GM21825 (cell line): ENCODE measurements around the gene RPL39.
"Not testable (repeated sequence)": the region's sequence is repeated elsewhere in the genome, so short reads cannot be mapped to it uniquely, and the experiment has no call there.

Experiments
- ATAC-seq: cut with Tn5 transposase; IDR thresholded peaks from one replicate; pipeline ENCODE4 v1.9.1; 2021; ENCODE audit warnings: mild to moderate bottlenecking, moderate library complexity; ENCODE audit not compliant: unreplicated experiment

The RPL39 gene

DNA sequence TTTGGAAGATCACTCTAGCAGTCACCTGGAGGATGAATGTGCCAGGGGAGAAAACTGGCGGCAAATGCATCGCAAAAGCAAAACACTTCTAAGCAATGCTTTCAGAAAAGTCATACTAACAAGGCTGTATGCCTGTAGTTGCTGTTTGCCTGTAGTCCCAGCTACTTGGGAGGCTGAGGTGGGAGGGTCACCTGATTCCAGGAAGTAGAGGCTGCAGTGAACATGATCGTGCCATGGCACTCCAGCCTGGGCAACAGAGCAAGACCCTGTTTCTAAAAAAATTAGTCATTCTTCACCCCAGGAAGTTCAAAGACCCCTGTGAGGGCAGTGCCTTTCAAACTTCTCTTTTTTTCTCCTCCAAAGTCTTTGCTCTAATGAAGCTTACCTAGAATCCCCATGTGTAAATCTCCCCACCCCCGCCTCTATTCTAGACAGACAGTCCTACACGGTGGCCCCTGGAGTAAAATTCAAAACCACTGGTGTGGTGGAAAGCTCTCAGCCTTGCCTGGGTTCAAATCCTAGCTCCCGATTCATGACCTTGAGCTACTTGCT is 27.5 kb downstream of the RPL39 start:
- ATAC-seq = no peak

DNA sequence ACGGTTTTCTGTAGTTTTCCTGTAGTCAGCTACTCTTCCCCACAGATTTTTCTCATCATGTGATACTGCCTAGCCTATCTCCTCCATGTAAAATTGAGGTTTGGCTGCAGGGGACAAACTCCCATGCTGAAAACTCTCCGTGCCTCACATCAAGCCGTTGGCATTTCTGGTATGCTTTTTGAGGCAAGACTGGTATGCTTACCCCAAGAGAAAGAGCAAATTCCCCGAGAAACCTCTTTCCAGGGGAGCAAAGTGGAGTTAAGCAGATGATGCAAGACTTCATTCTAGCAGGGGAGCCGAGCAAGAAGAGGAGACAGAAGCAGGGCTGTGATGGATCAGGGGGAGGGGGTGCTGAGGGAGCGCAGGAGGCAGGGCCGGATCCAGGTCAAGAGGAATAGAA is 28.2 kb downstream of the RPL39 start:
- ATAC-seq = no peak

DNA sequence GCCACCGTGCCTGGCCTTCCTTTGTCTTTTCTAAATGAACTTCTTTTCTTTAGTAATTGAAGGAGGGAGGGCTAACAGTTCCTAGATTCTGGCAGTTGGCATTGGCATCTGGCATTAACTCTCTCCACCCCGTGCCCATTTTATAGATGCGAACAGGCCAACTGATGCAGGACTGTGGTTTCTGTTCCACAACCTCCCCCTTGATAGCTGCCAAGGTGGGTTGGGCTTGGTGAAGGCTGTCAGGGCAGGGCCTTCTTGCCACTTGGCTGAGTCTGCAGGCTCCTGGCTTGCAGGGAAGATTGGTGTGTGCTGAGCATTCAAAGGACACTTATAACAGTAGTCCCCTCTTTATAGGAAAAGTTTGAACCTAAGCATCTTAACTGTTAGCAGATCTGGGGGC is 28.7 kb downstream of the RPL39 start:
- ATAC-seq = no peak

DNA sequence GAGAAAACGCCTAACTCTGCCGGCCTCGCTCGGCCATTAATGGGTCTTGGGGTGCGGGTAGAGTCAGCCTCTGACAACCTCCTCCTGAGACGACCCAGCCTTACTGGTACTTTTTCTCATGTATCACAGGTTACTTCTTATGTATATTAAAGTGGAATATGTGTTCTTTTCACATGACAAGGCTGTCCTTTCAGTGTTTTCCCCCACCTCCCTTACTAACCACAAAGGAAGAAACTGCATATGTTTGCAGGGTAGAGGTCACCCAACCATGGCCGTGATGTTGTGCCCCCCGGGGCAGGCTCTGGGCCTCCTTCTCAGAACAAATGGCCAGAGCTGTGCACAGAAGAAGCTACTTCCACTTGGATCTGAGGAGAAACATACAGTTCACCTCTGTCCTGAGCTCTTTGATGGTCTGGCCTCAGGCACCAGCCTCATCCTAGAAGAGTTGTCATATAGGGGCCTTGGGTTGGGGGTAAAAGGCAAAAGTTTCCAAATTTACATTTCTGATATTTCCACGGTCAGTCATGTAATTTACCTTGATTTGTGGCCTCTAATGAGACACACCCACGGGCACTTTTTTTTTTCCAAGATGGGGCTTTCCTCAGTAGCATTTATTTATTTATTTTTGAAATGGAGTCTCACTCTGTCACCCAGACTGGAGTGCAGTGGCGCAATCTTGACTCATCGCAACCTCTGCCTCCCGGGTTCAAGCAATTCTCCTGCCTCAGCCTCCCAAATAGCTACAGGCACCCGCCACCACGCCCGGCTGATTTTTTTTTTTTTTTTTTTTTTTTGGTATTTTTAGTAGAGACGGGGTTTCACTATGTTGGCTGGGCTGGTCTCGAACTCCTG is 31.2 kb downstream of the RPL39 start:
- no peak for ATAC-seq

DNA sequence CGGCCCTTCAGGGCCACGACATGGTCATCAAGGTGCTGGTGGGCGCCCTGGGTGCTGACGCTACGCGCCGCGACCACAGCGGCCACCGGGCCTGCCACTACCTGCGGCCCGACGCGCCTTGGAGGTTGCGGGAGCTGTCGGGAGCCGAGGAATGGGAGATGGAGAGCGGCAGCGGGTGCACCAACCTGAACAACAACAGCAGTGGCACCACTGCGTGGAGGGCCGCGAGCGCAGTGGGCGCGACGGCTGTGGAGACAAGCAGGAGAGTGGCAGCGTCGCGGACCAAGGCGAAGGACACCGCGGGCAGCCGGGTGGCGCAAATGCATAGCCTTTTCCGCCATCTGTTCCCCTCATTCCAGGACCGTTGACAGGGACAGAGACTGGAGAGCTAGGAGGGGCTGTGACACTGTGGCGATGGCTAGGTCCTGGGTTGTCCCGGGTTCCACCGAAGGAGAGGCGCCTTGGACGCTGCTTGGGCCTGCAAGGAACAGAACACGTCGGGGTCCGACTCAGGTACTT is 32.1 kb downstream of the RPL39 start:
- ATAC-seq = no peak

DNA sequence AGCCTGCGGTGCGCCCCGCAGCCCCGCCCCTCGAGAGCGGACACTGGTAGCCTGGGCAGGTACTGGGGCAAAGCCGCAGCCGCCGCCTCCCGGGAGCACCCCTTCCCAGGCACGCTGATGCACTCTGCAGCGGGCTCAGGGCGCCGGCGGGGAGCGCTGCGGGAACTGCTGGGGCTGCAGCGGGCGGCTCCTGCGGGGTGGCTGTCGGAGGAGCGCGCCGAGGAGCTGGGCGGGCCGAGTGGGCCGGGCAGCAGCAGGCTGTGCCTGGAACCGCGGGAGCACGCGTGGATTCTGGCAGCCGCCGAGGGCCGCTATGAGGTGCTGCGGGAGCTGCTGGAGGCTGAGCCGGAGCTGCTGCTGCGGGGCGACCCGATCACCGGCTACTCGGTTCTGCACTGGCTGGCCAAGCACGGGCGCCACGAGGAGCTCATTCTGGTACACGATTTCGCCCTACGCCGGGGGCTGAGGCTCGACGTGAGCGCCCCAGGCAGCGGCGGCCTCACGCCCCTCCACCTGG is 32.6 kb downstream of the RPL39 start:
- ATAC-seq = no peak

DNA sequence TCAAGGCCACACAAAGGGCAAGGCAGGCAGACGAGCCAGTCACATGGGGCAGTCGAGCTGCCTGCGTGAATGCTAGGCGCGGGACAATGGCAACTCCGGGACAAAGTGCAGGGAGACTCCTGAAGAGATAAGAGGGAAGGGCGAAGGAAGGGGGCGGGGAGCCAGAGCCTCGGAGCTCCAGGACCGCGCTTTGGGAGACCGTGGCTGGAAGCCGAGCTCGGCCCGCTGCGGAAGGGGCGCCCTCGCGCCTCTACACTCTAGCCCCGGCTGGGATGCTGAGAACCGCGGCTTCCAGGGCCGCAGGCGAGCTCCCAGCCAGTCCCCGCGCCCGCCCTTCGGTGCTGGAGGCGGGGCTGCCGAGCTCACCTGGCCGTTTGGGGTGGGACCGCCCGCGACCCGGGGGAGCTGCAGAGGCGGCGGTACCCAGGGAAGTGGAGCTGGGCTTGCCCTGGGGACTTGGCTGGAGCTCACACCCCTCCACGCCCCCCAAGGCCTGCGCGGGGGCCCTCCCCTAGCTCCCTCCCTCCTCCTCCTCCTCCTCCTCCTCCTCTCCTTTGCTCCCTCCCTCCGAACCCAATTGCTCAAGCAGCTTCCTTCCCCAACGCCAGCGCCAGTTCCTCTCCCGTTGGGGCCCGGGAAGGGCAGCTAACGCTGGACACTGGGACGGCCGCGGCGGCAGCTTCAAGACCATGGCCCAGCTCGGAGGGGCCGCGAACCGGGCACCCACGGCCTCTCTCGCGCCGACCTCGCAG is 33.3 kb downstream of the RPL39 start, which contains the start of gene SOWAHD:
SOWAHD (plus strand) TSS at position 610 of the 752 bp plus-strand sequence; CDS start at position 690, 80 bp downstream.
- no peak for ATAC-seq

DNA sequence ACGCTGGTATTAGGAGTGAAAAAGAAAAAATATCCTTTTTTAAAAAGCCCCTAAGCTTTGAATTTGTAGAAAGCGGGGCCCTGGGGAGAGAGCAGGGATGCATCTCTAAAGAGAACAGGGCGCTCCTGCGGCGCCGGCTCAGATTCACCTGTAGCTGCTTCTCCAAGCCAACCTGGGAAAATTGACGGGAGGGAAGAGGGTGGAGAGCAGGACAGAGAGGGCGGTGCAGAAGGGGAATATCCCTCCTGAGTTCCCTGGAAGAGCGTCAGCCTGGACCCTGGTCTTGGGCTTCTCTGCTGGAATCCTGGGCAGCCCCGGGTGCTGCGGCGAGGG is 33.8 kb downstream of the RPL39 start:
- ATAC-seq = no peak

DNA sequence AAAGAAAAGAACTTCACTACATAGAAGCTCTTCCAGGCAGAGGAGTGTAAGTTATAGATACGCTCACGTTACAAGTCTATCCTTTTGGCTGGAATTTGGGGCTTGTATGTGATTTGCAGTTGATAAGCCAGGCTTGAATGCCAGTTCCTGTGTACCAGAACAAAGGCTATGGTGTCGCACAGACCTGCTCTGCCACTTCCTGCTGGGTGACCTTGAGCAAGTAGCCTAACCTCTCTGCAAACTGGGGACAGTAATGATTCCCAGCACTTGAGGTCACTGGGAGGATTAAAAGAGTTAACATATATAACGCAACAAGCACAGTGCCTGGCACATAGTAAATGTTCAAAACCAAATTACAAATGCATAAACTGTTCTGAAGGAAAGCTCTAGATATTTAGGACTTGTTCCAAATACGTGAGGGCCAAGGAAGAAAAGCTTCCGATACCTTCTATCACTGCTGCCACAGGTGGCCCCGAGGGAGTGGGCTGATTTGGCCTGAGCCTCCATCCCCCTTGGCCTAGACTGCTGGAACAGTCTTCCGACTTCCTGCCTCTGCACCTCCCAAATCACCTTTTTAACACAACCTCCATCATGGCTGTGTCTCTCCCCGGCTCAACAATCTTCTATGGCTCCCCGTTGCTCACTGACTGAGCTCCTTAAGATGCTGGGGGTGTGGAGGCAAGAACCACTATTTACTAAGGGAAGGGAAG is 34.3 kb downstream of the RPL39 start:
- ATAC-seq = no peak

DNA sequence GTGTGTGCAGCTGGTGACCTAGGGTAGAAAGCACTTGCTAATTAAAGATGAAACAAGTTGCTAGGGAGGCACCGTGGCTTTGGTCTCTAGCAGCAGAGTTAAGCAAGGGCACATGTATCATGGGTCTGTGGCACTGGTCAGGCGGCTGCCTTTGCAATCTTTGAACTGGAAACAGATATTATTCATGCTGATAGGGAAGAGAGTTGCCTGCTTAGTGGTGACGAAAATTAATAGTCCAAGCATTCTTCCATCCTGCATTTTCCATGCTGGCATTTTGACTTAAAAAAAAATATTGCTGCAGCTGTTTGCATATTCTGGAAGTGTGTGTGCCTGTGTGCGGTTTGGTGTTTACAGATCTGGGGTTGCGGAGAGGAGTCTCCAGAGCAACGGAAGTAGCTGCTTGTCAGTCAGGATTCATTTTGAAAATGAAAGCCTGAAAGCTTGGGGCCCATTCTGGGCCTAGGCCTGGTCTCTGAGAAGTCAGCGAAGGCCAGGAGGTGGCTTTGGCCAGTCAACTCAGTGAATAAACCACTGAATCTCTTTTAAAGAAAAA is 35.4 kb downstream of the RPL39 start:
- ATAC-seq = peak; percentile 74

DNA sequence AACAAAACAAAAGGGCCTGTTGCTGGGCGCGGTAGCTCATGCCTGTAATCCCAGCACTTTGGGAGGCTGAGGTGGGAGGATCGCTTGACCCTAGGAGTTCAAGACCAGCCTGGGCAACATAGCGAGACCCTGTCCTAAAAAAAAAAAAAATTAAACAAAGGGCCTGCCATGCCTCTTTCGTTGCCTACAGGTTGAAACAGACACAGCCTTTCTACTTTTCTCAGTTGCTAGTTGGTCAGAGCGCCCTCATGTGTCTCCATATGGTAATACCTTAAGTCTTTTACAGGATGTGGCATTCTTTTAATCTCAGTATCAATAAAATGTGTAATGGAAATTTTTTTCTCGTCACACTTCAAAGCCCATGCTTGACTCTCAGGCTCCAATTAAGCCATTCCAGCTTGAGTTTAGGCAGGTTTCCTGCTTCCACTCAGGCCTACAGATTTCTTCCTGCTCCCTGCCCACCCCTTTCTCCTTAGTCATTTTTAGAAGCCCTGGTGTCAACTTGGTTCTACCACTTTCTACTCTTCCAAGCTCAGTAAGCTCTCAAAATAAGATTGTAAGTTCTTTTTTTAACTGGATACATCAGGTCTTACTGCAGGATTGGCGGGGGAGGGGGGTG is 37.7 kb downstream of the RPL39 start:
- no peak for ATAC-seq

DNA sequence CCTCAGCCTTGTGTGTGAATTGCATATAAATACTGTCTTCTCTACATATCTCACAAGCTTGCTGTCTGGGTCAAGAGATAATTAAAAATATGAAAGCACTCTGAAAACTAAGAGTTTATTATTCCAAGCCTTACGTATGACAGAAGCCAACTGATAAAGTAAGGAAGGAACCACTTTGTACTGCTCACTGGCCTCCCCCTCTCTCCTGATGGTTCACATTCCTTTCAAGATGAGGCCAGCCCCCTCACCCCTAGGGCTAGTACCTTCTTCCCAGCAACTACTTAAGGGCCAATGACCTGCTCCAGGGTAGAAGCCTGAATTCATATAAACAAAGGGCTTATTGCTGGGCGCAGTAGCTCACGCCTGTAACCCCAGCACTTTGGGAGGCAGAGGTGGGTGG is 38.4 kb downstream of the RPL39 start:
- ATAC-seq = no peak

DNA sequence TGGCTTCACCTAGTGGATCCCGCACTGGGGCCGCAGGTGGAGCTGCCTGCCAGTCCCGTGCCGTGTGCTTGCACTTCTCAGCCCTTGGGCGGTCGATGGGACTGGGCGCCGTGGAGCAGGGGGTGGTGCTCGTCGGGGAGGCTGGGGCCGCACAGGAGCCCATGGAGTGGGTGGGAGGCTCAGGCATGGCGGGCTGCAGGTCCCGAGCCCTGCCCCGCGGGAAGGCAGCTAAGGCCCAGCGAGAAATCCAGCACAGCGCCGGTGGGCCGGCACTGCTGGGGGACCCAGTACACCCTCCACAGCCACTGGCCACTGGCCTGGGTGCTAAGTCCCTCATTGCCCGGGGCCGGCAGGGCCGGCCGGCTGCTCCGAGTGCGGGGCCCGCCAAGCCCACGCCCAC is 40.7 kb downstream of the RPL39 start:
- not testable (repeated sequence) for ATAC-seq

DNA sequence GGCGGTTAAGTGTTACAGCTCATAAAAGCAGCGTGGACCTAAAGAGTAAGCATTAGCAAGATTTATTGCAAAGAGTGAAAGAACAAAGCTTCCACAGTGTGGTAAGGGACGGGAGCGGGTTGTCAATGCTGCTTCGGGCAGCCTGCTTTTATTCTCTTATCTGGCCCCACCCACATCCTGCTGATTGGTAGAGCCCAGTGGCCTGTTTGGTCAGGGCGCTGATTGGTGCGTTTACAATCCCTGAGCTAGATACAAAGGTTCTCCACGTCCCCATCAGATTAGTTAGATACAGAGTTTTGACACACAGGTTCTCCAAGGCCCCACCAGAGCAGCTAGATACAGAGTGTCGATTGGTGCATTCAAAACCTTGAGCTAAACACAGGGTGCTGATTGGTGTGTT is 41.3 kb downstream of the RPL39 start:
- ATAC-seq = not testable (repeated sequence)

DNA sequence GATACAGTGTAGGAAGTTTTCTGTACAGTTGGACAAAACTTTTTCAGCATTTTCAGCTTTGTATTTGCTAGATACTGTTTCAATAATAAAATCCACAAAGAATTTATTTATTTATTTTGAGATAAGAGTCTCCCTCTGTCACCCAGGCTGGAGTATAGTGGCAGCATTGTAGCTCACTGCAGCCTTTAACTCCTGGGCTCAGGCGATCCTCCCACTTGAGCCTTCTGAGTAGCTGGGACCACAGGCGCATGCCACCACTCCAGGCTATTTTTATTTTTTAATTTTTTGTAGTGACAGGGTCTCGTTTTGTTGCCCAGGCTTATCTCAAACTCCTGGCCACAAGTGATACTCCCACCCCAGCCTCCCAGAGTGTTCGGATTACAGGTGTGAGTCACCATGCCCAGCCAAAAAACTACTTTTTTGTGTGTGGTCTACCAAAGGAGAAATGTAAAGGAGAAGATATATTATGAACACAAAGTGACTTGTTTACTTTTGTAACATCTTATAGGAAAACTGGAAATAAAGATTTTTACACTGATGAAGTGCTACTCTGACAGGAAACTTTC is 46.1 kb downstream of the RPL39 start:
- no peak for ATAC-seq

DNA sequence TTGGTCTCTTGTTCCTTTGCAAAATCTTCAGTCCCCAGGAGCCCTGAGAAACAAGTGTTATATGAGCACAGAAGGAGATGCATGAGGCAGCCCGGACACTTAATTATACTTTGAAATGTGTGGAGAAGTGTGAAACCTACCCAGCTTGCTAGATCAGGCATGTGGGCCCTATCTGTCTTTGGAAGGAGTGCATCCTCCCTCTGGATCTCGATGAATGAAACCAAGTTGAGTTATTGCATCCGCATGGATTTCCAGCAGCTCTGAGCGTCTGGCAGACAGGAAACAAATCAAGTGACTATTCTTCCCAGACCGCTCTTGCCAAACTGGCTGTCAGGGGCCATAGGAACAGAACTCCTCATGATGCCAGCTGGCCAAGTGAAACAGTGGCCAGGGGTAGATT is 52.7 kb downstream of the RPL39 start:
- no peak for ATAC-seq
